ENCODE measurements around the gene ST3GAL5.
"Not testable (repeated sequence)": the region's sequence is repeated elsewhere in the genome, so short reads cannot be mapped to it uniquely, and the experiment has no call there.

The ST3GAL5 gene

DNA sequence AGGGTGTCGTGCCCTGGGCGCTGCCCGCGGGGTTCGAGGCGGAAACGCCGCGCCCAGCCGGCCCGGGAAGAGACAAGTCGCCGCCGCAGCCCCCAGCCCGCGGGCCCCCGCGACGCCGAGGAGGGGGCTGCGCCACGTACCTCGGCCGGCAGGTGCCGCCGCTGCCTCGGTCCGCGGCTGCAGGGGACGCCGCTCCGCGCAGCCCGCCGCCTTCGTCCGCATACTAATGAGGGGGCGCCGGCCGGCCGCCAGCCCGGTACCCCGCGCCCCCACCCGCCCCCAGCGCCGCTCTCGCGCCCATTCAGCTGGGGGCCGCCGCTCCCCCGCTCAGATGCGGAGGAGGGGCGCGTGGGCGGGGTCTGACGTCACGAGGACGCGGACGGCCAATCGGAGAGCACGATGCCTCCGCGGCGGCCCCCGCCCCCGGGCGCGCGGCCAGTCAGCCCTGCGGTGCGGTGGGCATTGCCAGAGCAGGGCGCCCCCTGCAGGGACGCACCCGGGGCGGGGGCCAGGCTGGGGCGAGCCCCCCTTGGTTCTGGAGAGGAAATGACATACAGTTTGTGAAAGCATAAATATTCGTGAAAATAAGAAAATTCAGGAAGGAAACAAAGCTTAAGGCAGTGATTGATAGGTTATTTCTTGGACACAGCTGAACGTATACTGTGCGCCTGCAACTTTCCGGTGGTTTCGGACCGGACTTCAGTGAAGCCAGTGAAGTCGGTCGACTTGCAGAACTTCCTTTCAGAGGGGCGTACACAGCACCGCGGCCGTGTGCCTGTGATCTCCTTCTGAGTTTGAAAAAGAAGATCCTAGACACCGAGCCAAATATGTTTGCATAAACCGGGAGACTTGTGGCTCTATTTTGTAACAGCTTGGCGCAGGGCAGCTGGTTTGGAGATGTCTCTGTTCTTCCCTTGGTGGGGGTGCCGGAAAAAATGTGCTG, at the start of gene ST3GAL5:
Gene ST3GAL5, minus strand, starts transcription at position 307 of the 943 bp plus-strand sequence. Its CDS starts 85 bp downstream, at position 222.
- peak; percentile 81 to 95 (median 85) for DNase-seq (ENCODE audit: low read depth in 2 of 3, low spot score in 2 of 3)

DNA sequence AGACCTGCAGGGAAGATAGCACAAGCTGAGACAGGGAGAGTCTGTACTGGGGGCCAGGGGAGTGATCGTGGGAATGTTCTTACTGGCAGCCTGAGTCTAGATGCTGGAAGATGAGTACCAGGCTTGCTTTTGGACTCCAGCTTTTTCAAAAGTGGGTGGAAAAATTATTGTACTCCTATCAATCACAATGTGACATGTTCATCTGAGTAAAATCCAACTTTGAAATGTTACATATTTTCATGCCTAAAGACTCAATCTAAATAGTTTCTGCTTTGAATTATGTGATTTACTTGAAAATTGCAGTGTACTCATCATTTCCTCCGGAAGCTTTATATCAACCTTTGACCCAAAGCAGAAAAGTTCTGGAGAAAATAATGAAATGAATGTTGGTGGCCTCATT, 49.7 kb upstream of the ST3GAL5 start:
- DNase-seq (ENCODE audit: low read depth in 2 of 3, low spot score in 2 of 3): no peak

DNA sequence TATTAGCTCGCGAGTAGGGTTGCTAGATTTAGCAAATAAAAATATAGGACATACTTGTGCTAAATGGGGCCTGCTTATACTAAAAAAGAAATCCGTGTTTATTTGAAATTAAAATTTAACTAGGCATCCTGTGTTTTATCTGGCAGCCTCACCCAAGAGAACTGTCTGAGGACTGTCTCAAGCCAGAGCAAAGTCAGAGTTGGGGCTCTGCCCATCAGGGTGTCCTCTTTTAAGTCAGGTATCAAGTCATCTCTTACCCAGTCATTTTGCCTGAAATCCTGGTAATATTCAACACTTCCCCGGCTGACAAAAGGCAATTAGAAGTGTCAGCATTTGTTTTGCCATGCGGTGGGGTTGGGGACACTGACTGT, 48.3 kb upstream of the ST3GAL5 start:
- no peak for DNase-seq (ENCODE audit: low read depth in 2 of 3, low spot score in 2 of 3)

DNA sequence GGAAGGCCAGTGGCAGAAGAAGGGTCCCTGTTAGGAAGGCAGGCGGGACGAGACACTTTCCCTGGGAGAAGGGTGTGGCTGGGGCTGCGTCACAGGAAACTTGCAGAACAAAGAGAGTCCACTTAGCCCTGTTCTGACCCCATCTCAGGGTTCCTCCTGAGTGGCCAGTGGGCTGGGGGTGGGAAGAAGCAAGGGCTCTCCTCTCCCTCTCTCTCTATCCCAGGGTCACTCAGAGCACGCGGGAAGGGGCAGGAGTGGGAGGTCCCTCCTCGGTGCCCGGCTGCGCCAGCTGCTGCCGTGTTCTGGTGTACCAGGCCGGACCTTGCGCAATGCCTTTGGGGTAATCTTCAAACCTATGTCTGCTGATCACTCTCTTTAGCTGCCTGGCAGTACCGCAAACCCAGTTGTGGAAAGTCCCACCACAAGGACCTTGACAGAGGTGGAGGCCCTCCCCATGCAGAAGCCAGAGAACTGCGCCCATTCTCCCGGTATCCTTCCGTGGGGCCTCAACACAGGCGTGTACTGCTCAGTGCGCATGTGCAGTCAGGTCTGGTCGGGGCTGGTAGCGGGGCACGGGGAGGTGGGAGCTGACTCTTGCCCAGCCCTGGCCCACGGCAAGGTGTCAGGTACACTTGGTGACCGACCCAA, 47.8 kb upstream of the ST3GAL5 start:
- no peak for DNase-seq (ENCODE audit: low read depth in 2 of 3, low spot score in 2 of 3)

DNA sequence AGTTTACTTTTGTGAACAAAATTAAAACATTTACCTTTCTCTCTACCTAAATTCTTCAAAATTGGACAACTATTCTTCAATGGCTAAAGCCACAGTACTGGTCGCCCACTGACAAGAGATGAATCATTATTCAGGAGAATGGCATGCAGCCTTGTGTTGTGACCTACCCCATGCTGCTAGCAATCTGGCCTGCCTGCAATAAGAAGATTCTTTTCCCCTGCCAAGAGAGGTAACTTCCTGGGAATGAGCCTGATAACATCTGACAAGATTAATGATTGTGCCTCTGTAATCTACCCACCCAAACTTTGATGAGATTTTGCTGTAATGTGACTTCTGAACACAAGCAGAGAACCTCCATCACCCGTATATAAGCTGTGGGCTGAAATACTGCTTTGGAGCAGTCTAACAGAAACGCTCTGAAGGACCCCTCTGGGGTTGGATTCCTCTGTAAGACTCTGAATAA, 47.0 kb upstream of the ST3GAL5 start:
- DNase-seq (ENCODE audit: low read depth in 2 of 3, low spot score in 2 of 3): no peak

DNA sequence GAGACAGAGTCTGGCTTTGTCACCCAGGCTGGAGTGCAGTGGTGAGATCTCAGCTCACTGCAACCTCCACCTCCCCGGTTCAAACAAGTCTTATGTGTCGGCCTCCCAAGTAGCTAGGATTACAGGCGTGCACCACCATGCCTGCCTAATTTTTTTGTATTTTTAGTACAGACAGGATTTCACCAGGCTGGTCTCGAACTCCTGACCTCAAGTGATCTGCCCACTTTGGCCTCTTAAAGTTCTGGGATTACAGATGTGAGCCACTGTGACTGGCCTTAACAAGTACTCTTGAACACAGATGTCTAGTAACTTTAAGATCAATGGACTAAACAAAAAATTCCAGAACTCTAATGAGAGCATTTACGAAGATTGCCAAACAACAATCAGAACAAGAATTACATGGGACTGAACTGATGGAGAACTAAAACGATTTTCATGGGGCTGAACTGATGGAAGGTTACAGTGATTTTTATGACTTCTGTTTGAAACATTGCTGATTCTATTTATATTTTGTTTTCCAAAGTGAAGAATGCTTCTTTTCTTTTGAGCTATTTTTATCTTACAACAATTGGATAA, 46.5 kb upstream of the ST3GAL5 start:
- no peak for DNase-seq (ENCODE audit: low read depth in 2 of 3, low spot score in 2 of 3)

DNA sequence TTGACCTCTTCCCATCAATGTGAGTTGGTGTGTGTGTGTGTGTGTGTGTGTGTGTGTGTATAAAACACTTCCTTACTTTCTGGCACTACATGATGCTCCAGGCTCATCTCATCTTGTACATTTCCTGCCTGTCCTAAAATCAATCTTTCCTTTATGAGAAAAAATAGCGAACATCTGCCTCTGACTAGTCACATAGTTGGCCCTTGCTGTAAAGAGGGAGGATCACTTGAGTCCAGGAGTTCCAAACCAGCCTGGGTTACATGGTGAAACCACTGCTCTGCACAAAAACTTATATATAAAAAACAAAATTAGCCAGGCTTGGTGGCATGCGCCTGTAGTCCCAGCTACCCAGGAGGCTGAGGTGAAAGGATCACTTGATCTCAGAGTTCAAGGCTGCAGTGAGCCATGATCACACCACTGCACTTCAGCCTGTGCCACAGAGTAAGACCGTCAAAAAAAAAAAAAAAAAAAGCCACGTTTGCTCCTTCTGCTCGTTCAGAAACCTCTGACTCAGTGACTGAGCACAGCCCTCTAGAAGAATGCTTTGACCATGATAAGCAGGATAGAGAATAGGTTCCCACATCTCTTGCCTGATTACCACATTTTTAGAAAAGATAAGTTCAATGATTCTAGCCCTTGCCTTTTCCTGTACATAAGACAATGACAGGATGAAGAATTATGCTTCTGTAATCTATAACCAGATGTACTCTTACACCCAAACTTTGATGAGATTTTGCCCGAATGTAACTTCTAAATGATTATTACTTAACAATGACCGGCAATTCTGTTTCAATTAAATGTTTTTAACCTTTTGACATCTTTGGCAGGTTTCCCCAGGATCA, 45.2 kb upstream of the ST3GAL5 start:
- no peak for DNase-seq (ENCODE audit: low read depth in 2 of 3, low spot score in 2 of 3)

DNA sequence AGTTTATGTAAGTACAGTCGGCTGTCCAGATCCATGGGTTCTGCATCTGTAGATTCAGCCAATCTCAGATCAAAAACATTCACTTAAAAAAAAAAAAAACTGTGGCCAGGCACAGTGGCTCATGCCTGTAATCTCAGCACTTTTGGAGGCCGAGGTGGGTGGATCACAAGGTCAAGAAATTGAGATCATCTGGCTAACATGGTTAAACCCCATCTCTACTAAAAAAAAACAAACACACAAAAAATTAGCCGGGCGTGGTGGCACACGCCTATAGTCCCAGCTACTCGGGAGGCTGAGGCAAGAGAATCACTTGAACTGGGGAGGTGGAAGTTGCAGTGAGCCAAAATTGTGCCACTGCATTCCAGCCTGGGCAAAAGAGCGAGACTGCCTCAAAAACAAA, 42.4 kb upstream of the ST3GAL5 start:
- not testable (repeated sequence) for DNase-seq (ENCODE audit: low read depth in 2 of 3, low spot score in 2 of 3)

DNA sequence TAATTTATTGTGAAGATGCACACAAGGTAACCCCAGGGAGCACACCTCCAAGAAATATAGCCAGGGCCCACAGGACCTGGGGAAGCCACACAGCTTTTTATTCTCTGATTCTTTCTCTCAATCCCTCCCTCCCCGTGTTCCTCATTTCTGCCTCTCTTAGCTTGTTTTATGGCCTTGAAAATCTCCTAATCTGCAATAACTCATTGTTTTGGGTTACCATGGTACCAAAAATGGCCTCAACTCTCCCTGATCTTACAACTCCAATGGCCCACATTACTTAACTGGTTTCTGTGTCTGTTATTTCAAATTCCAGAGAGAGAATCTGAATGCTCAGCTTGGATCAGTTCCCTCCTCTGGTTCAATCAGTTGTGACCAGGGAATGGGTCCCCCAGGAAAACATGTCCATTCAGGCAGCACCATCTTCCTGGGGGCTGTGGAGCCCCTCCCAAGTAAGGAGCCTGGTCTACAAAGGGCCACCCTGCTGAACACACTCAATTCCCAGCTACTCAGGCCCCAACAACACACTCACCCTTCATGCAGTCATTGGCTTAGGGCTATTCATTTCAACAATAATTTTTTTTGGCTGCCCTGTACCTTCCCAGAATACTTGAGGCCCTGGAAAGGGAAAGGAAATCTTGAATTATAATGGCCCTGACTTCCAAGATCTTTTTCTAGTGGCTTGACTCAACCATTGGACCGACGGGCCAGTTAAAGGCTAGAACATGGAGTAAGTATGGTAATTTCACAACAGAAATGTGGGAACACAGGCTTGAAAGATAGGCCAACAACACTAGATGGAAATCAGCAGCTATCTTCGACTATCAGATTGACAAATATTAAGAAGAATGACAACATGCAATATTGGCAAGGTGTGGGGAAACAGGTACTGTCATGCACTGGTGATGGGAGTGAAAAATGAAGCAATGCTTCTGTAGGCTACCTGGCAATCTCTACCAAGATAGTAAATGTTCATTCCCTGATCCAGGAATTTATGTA, 41.6 kb upstream of the ST3GAL5 start:
- no peak for DNase-seq (ENCODE audit: low read depth in 2 of 3, low spot score in 2 of 3)

DNA sequence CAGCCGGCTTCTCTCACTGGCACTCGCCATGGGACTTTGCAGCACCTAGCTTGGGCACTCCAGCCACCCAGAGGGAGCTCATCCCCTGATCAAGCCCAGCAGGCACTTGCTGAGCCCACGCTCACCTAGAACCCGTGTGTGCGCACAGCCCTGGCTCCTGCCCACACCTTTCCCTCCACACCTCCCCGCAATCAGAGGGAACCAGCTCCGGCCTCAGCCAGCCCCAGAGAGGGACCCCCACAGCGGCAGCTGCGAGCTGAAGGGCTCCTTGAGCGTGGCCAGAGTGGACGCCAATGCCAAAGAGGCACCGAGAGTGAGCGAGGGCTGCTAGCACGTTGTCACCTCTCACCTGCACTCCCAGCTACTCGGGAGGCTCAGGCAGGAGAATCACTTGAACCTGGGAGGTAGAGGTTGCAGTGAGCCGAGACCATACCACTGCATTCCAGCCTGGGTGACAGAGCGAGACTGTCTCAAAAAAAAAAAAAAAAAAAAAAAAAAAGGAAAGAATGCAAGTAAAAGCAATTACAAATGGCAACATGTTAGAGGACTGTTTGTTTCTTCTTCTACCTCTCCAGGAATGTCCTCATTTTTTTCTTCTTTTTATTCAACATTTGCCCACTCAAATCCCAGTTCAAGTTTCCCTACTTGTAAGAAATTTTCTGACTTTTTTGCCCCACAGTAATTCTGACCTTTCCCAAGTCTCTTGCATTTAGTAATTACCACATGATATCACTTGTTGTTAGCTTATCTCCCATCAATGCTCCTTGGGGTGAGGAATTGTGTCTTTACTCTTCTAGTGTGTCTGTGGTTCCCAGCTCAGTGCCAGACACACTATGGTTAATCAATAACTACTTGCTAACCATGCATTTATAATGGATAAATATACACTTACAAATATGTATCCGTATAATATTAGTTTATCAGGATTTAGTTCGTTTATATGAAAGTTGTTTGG, 40.6 kb upstream of the ST3GAL5 start:
- DNase-seq (ENCODE audit: low read depth in 2 of 3, low spot score in 2 of 3): no peak

DNA sequence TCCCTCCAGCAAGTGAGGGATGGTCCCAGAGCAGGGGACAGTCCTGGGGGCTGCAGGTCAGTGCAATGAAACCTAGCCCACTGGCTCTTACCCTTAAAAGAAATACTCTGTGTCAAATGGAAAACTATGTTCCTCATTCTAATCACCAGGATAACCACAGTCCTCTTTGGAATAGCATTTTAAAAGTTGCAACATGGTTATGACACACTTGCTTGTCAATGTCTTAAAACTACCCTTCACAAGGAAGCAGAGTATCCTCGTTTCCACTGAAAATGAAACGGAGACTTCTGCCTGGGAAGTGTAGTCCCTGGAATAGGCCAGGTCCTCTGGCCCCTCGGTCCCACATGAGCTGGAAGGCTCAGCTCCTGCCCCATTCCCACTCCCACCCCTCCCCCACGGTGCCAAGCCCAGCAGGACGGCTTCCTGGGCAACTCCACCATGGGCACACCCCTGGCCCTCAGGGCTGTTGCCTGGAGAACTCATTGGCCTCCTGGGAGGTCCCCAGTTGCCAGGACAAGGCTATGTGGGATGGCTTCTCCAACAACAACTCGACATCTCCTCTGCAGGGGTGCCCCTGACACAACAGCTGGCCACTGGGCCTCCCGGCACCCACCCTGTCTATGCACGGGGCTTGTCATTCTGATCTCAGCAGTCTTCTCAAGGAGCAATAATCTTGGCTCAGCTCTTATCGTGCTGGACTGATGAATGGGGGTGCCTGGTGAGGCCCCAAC, 38.3 kb upstream of the ST3GAL5 start:
- DNase-seq (ENCODE audit: low read depth in 2 of 3, low spot score in 2 of 3): no peak

DNA sequence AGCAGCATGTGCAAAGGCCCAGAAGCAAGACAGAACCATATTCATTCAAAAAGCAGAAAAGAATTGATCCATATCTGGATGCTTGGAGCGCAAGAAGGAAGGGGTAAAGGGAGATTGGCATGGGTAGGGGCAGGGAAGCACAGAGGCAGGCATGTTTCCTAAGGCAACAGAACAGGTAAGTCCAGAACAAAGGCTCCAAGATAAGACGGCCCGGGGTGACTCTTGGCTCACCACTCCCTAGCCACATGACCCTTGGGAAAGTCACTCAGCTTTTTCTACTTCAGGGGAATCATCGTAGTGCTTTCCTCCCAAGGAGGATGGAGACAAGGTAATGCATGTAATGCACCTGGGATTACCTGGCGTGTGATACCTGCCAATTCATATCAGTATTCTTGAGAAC, 37.7 kb upstream of the ST3GAL5 start:
- DNase-seq (ENCODE audit: low read depth in 2 of 3, low spot score in 2 of 3): no peak

DNA sequence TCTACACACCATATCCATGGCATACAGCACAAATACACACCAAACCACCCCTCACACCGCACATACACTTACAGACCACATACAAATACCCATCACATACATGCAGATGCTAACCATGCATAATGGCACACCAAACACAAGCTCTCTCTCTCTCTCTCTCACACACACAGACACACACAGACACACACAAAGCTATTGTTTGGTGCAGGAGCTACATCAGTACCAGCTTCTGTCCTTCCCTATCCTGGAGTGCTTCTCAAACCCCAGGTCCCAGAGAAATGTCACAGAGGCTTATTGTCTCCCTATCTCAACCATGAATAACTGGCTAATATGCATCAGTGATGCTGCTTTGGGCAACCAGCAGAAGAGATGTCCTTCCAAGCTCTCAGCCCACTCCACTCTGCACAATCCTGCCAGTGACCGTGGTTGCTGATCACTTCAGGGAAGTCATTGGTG, 36.5 kb upstream of the ST3GAL5 start:
- no peak for DNase-seq (ENCODE audit: low read depth in 2 of 3, low spot score in 2 of 3)

DNA sequence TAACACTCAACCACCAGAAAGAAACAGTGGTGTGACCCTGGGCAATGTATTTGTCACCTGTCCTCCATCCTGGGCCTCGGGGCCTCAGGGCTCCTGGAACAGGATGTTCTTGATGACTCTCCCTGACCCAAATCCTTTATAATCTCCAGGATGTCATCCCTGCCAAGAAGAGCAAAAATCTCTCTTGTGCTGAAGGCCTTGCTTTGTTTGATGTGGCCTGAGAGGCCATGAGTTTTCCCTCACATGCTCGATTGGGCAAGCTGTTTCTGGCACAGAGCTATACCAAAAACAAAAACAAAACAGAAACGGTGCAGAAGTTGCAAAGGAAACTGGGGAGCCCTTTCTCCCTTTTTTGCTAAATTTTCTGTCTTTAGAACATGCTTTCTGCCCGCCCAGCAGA, 35.7 kb upstream of the ST3GAL5 start:
- no peak for DNase-seq (ENCODE audit: low read depth in 2 of 3, low spot score in 2 of 3)

DNA sequence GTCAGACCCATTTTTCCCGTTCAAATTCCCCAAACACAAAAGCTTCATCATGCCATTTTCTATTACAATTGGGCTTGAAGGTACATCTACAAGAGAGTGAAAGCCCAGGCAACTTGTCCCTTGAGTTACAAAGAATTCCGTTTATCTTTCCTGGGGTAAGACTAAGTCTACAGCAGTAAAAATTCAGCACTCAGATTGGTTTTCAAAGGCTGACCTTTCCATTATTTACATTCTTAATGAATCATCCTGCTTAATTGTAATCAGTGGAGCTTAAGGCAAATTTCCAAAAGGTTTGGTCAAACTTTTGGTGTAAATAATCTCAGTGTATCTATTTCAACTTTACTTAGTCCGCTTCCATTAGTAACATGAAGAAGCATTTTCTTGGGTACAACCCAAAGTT, 33.4 kb upstream of the ST3GAL5 start:
- DNase-seq (ENCODE audit: low read depth in 2 of 3, low spot score in 2 of 3): no peak

DNA sequence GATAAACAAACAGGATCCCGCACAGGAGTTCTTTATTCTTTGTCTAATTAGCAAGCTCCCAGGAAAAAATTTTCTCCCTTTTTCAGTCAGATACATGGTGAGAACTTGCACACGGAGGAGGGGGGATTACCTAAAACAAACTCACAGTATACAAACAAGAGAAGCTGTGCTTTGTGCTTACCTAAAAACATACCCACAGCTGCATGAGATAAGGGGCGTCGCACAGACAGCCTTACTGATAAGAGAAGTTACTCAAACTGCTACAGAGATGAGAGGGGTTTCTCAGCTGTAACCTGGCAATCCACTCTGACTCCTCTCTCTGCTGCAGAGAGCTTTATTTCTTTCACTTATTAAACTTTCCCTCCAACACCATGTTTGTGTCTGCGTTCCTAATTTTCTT, 32.9 kb upstream of the ST3GAL5 start:
- no peak for DNase-seq (ENCODE audit: low read depth in 2 of 3, low spot score in 2 of 3)

DNA sequence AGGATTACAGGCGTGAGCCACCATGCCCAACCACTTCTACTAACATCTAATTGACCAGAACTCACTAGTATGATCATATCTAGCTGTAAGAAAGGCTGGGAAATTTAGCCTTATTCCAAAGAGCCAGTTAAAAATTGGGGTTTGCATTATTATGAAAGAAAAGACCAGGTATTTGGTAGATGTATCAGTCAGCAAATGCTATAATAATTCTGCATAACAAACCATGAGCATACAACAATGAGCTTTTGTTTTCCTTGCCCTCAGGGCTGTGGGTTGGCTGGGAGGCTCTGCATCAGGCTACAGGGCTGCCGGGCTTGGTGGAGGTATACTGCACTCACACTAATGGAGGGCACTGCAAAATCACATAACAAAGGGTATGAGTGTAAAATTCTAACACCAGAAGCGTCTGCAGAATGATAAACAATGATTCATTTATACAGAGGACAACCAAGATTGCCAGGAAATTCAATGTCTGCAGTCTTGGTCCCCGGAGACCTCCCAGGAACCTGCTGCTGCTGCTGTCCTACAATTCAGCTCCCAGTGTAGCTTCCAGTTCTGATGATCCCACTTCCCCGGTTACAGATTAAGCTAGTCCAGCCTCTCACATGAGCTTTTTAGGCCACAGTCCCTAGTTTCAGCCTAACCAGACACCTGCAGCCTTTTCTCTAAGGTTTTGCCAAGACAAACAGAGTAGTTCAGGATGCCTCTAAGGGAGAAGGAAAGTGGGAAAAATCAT, 32.2 kb upstream of the ST3GAL5 start:
- no peak for DNase-seq (ENCODE audit: low read depth in 2 of 3, low spot score in 2 of 3)
